HG02678 (cell line): ENCODE measurements around the gene LRRN3.

ENCODE experiments used
- ATAC-seq: cut with Tn5 transposase; IDR thresholded peaks from one replicate; pipeline ENCODE4 v1.9.1; 2021; ENCODE audit warnings: mild to moderate bottlenecking, moderate library complexity; ENCODE audit not compliant: unreplicated experiment

Gene LRRN3

DNA sequence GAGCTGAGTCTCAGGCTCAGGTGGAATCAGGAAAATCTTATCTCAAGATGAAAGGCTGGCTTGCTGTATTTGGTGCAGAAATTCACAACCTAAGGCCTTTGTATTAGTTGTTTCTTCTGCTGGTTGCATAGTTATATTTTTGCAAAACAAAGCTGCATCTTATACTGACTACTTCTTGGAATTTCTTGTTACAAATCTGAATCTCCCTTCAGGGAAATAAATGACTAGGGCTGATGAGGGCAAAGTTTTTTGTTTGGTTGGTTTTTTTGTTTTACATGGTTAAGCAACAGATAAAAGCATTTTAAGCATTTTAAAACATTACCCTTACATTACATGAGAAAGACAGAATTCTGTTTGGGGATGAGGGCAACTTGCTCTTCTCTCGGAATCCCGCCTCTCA lies 13.9 kb upstream of the LRRN3 start:
- no peak for ATAC-seq

DNA sequence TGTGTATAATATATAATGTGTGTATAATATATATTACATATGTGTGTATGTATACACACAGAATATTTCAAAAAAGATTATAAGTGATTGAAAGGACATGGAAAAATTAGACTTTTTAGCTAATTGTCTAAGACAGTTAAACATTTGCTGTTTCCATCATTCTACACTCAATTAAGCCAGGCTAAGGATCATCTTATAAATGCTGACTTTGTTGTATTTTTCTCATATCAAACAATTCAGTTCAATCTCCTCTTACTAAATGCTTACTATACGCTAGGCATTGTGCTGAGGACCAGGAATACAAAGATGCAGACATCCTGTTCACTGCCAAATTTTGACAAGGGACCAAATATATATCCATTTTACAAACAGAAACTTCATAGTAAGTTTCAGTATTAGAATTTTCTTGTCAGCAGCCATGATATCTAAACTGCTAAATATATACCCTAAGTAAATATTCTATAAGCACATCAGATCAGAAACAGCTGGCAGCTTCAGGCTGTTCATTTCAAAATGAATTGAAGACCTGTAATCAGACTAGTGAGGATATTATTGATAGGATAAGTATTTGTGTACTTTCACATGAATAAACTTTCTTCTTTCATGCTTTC lies 10.3 kb upstream of the LRRN3 start:
- peak; percentile 22 for ATAC-seq

DNA sequence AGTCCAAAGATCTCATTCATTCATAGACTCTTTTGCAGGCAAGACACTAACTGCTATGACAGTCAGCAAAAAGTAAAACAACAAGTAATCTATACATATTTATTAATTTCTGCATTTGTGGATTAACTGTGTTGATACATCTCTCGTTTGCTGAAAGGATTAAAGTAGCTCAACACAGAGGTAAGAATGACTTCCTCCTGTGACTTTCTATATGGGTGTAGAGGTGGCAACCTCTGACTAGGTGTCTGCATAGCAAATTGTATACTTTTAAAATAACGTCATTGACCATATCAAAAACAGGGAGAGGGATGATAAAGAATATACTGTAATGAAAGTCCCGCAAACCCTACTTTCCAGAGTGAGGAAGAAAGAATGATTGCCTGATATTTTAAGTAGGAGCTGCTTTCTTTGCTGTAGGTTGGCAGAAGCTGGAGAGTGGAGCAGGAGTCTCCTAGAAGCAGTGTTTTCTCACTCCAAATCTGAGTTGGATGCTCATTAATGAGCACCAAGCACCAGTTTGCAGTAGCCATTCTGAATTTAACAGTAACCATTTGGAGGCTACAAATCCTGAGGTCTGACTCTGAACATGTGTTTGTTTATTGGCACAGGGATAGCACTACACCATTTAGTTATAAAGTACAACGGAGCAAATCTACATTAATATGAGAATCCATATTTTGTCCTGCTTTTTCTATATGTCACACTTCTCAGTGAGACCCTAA lies 9.2 kb upstream of the LRRN3 start:
- ATAC-seq = no peak

DNA sequence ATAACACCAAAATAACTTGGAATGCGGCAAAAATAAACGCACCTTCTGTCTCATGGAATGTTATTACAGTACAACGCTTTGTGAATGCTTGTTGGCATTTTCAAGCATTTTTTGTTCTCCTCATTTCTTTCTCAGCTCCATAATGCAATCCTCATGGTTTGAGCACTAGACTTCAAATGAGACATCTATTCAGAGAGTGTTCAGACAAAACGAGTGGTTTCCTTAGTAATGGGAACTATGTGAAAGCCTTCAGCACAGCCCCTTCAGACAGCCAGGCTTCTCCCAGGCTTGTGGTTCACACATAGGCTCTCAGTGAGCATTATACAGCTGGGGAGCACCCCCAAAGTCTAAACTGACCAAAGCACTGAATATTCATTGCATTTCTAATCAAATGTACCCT lies 8.6 kb upstream of the LRRN3 start:
- no peak for ATAC-seq

DNA sequence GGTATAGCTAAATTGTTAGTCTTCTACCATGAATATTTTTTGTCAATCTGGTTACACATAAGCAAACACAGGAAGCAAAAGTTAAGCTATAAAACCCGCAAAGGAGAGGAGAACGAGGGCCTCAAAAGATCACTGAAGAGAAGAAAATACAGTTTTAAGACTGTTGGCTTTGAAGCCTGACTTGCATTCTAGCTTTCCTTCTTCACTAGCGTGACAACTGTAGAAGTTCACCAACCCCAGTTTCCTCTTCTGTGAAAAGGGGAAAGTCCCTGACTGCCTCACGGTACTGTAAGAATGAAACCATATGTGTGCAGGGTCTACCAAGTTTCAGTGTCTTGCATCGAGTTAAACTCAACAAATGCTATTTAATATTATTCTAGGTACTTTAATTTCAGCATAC lies 7.5 kb upstream of the LRRN3 start:
- ATAC-seq = peak; percentile 98

DNA sequence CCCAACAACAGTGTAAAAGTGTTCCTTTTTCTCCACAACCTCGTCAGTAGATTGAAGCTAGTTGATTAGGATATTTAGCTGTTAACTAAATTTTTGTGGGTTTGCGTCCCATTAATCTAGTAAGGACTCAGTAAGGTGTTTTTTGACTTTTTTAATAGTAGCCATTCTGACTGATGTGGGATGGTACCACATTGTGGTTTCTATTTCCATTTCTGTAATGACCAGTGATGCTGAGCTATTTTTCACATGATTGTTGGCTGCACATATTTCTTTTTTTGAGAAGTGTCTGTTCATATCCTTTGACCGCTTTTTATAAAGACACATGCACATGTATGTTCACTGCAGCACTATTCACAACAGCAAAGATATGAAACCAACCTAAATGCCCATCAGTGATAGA lies 5.6 kb upstream of the LRRN3 start:
- ATAC-seq = no peak

DNA sequence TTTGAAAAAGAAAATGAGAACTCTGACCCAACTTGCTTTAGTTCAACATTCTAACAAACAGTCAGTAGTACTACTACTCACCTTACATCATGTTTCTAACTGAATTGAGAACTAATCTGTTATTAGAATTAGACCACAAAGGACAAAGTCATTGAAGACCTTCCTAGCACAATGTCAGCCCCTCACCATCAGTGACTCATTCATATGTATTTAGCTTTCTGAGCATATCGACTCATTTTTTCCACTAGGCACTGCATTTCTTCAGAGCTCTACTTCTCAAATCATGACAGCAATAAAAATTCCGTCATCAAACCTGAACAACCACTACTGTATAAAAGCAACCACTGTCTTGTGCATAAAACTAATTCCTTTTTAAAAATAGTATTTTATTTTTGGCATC lies 4.4 kb upstream of the LRRN3 start:
- no peak for ATAC-seq

DNA sequence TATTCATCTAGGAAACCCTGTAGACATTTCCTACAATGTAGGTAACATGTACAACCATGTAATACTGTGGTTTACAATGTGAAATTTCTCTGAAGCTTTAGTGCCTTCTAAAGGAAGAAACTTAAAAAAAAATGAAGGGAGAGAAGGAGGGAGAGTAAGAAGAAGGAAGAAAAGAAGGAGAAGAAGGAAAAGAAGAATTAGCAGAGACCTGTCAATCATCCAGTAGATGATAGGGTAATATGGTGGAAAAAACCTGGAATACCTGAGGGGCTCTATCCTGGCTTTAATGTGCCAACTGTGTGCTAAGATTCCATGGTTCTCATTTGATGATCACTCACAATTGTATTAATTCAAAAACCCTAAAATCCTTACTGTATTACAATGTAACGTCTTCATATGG lies 2.6 kb upstream of the LRRN3 start:
- no peak for ATAC-seq

DNA sequence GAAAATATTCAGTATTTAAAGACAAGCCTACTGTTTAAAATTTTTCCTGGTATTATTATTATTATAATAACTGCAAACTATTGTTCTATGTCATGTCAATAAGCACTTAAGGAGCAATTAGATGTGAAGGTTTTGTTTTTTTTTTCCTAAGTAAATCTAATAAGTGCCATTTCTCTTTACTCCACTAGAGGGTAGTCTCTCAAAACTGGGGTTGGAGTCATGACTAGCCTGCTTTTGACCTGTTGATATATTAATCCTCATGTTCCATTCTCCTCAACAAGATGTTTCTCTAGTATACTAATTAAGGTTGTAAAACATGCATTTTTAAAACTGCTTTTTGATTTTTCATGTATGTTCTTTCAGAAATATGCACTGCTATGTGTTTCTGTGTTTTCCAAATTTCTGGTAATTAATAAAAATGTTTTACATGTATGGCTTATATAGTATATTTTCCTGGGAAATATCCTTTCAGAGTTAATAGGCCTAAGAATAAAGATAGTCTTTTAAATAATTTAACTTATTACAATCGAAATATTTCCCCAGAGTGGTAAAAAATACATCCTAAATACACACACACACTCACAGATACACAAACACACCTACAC lies 1.0 kb upstream of the LRRN3 start:
- ATAC-seq = peak; percentile 49

DNA sequence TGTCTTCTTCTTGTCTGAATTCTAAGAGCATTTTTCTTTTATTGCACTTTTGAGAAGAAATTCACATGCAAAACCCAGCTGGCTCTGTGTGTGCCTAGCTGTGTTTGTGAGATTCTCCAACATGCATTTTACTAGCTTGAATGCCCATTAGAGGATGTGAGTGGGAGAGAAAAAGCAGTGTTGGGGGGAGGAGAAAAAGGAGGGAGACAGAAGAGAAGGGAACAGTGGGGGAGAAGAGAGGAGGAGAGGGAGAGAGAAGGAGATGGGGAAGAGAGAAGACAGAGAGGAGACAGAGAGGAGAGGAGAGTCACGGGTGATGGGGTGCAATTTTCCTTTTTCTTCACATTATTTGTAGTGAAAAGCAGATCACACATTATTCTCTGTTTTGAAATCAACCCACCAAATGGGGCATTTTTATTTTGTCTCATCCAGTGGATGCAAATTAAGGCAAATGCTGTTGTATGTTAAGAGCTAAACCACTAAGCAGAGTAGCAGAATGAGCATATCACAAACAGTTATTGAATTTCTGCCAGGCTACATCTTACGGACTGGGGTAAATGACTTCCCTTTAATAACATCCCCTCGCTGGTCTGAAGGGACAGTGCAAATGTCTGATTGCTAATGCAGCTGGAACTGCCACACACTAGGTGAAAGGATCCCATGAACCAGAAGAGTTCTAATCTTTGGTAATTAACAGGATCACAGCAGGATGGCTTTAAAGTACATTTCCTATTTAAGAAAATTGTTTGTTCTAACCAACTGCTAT lies 849 bp downstream of the LRRN3 start:
- no peak for ATAC-seq

DNA sequence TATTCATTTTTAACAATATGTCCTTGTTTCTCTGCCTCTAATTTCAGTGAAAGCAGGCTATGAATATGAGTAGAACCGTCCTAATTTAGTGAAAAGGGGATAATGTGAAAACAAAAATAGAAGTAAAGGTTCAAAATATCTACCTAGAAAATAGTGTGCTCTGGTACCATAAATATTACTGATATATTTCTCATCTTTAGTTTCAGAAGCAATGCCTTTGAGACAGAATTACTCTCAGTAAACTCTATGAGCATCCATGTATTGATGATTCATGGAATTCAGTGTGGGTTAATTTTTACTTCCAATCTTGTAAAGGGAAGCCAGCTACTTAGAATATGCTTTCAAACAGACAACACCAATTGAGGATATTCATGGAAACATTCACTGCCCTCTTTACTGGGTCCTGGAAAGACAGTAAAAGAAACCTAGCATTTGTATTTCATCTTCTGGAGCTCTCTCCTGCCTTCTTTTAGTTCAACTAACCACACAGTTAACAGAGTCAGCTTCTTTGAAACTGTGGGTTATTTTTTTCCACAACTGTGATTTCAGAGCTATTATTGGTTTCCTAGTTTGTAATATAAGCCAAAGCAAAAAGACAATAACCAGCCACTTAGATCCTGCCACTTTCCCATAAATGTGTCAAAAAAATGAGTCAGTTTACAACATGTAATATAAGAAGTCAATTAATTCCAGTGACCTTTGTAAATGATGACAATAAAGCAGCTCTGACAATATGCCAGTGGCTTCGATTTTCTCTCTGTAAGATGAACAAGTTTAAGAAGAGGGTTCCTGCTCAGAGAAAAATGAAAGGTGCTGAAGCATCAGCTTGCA lies 1.7 kb downstream of the LRRN3 start:
- peak; percentile 51 for ATAC-seq

DNA sequence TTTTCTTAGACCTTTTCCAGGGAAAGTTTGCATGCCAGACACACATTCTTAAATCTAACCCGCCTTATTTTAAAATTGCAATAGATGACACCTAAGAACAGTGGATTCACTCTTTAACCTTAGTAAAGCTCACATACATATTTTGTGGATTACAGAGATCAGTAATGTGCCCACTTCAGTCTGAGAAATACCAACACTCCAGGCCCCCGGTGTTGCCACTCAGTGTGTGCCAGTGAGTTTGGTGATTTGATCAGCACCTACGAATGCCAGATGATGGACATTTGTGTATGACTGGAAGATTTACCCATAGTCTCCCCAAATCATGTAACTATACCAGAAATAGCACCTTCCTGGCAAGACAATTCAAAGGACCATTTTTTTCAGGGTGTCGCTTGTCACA lies 2.6 kb downstream of the LRRN3 start:
- no peak for ATAC-seq

DNA sequence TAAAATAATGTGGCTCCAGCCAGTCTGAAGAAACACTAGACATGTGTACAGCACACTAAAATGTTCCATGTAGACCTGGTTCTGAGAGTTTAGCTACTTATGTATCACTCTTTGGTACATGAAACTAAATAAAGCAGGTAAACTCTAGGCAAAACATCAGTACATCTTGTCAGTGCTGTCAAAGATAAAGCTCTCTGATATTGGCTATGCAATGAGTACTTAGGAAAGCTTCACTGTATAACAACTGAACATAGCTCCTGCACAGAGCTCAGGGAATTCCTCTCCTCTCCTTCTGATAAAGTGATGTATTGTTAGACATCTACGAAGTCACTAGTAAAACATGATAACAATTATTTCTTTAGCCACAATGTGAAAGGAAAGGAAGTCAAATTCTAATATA lies 3.5 kb downstream of the LRRN3 start:
- ATAC-seq = no peak

DNA sequence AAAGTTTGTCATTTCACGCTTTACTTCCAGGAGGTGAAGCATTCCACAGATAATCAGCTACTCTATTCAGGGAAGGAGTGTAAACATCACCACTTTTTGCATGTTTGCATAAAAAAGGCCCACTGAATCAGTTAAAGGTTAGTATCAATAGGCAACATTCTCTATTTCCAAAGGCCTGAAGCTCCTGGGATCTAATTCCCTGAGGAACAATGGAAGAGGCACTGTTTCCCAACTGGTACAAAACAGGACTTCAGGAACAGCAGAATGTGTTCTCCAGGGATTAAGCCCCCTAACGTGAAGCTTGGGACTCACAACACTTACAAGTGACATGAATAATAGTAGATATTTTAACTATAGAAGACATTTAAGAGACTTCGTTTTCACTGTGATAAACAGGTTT lies 6.1 kb downstream of the LRRN3 start:
- no peak for ATAC-seq

DNA sequence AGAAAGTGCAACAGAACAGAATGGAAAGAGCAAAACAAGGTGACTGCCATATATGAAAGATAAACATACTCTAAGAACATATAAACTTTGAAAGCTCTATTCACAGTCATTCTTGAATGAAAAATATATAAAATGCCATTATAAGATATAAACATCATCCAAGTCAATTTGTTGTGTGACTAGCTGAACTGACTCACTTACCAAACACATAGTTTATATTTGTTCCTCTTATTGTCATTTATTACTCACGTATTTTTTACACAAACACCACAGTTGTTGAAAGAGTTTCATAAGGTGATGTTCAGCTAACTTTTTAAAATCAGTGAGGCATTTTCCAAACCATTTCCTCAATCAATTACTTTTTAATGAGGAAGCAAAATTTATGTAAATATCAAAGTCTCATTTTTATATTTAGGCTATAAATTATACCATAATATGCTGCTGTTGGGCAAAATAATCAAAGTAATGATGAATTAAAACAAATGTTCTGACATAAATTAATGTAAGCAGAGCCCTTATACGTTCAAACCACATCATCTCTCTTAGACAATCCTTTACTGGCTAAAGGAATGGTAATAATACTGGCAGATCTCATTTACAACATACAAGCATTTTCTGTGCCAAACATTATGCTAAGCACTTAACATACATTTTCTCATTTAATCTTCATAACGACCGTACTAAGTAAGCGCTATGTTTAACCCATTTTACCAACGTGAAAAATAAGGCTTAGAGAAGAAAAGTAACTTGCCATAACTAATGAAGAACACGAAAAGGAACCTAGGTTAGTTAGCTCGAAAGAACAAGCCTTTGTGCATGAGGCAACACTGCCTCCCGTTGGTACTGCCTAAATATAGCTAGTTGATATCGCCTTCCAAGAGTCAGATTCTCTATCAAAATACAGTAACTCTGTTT lies 7.3 kb downstream of the LRRN3 start:
- peak; percentile 91 for ATAC-seq

DNA sequence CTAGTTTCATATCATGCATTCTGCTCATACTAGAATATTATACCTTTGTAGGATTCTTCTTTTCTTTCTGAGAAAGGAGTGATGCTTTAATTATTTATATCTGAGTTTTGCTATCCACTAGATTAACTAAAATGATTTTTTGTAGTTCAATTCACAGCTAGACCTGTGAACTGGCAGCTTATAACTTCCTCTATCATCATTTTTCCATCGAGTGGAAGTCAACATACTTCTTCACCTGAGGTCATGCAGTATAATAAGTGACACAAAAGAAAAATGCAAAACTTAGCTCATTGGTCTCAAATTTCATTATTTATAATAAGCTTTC lies 8.0 kb downstream of the LRRN3 start:
- ATAC-seq = no peak

DNA sequence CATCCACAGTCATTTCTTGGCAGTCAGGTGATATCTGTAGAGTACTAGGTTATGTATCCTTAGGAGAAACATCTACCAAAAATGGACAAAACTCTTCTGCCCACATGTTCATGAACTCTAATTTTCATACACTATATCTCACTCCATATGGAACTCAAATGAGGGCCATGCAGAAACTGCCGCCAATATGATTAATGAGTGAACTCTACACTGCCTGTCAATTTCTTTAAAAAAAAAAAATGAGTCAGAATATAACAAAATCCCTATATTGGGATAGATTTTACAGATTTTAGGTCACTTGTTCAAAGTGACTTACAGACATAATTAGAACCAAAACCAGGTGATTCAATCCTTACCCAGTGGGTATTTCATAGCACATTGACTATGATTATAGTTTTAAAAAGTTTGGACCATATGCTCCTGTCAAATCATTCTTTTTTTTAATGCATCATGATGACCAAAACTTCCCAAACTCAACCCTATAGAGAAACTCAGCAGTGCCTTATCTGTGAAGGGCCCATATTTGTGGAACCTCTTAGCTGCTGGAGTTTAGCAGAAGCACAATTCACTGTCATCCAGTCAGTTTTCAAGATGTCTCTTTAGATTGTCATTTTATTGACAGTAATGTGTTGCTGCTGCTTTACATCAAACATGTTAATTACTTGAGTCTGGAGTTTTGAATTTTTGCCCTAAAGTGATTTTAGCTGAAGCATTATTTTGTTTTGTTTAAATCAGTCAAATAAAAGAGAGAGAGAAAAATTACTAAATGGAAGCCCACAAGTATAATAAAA lies 11.1 kb downstream of the LRRN3 start:
- ATAC-seq = no peak

DNA sequence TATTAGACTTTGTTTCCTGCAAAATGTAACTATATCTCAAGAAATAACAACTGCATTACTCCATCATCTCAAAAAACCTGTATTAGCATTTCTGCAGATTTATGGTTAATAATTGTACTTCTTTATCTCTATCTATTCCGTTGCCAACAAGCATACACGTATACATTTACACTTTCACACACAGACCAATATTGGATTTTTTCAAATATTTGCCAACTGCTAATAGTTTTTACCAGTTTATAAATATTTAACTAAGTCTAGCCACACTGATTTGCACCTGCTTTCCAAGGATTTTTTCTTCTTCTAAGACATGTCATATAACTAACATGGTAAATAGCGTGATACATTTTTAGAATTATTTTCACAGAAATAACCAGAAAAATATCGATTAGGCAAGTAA lies 12.2 kb downstream of the LRRN3 start:
- no peak for ATAC-seq

DNA sequence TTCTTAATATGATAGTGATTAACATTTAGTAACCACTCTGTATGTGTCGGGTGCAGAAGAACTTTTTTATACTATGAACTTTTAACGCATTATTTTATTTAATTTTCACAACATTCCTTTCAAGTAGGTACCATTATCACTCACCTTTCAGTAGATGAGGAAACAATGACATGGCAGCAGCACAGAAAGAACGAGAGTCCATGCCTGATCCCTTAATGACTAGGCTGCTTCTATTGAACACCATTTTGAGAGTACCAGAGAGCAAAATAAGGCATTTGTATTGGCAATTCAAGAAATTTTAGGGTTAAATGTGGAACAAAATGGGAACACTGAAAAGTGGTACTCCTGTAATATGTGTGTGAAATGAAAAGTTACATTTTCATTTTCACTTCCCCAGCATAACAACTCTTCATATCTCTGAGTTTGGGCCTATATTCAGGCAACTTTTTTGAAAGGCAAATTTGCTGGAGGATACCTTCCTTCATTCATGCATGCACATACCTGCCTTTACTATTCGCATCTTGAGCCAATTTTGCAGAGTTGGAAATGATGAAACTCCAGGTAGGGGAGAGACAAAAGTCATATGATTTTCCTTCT lies 12.8 kb downstream of the LRRN3 start:
- peak; percentile 68 for ATAC-seq
